HG02973 (cell line): ENCODE data around the gene TMEM242.
A peak's percentile ranks its signal among the peaks of the same experiment; 100 is the strongest.

Experiments used
- ATAC-seq: cut with Tn5 transposase; IDR thresholded peaks from one replicate; pipeline ENCODE4 v1.9.1; 2021; ENCODE audit warnings: moderate library complexity; ENCODE audit not compliant: unreplicated experiment

The TMEM242 gene

GRCh38 chr6:157291356-157291755, 32.0 kb downstream of the TMEM242 start:
- ATAC-seq, result no peak

- no peak for ATAC-seq
These were observed 32.5 kb downstream of the TMEM242 start for GRCh38 chr6:157290797-157291196.

- no peak for ATAC-seq
These were observed 33.6 kb downstream of the TMEM242 start for GRCh38 chr6:157289764-157290163.

GRCh38 chr6:157288575-157288974, 34.7 kb downstream of the TMEM242 start:
- ATAC-seq, result no peak

GRCh38 chr6:157287923-157288322, 35.4 kb downstream of the TMEM242 start:
- no peak for ATAC-seq

GRCh38 chr6:157287247-157287850, 36.0 kb downstream of the TMEM242 start:
- no peak for ATAC-seq

GRCh38 chr6:157285422-157285779, 37.9 kb downstream of the TMEM242 start:
- no peak for ATAC-seq

- ATAC-seq, result no peak
These were observed 38.4 kb downstream of the TMEM242 start for GRCh38 chr6:157284738-157285421.

GRCh38 chr6:157283900-157284737, 39.2 kb downstream of the TMEM242 start:
- no peak for ATAC-seq

GRCh38 chr6:157283330-157283898, 39.9 kb downstream of the TMEM242 start:
- ATAC-seq, result no peak

GRCh38 chr6:157282284-157282683, 41.0 kb downstream of the TMEM242 start:
- no peak for ATAC-seq

- no peak for ATAC-seq
These were observed 41.7 kb downstream of the TMEM242 start for GRCh38 chr6:157281570-157281969.

- no peak for ATAC-seq
These were observed 42.4 kb downstream of the TMEM242 start for GRCh38 chr6:157280947-157281346.

GRCh38 chr6:157280157-157280556, 43.2 kb downstream of the TMEM242 start:
- ATAC-seq, result no peak

GRCh38 chr6:157278171-157278570, 45.1 kb downstream of the TMEM242 start:
- no peak for ATAC-seq

- no peak for ATAC-seq
These were observed 46.6 kb downstream of the TMEM242 start for GRCh38 chr6:157276731-157277130.

- no peak for ATAC-seq
These were observed 47.2 kb downstream of the TMEM242 start for GRCh38 chr6:157276134-157276532.

- ATAC-seq, result peak; percentile 89
These were observed 48.7 kb downstream of the TMEM242 start for GRCh38 chr6:157274471-157275226.

- ATAC-seq, result no peak
These were observed 49.4 kb downstream of the TMEM242 start for GRCh38 chr6:157273756-157274470.
